HG03135 (cell line): ENCODE results near the gene JADE2.
A peak's percentile ranks its signal among the peaks of the same experiment; 100 is the strongest.
"Not testable (repeated sequence)": the region's sequence is repeated elsewhere in the genome, so short reads cannot be mapped to it uniquely, and the experiment has no call there.

Experiments
- ATAC-seq: cut with Tn5 transposase; IDR thresholded peaks from one replicate; pipeline ENCODE4 v1.9.1; 2021; ENCODE audit warnings: mild to moderate bottlenecking, moderate library complexity; ENCODE audit not compliant: unreplicated experiment

The JADE2 gene

GRCh38 chr5:134524826-134525682, at the start of gene JADE2:
TSS of gene JADE2 (plus strand) at chr5:134525670. CDS start at chr5:134535858, 10,188 bp downstream.
- peak; percentile 41 for ATAC-seq

- no peak for ATAC-seq
Observed at GRCh38 chr5:134477462-134478245, 47.8 kb upstream of the JADE2 start.

- ATAC-seq = no peak
Observed at GRCh38 chr5:134479839-134480238, 45.6 kb upstream of the JADE2 start.

GRCh38 chr5:134489227-134489944, 36.1 kb upstream of the JADE2 start:
- no peak for ATAC-seq

GRCh38 chr5:134490255-134490924, 35.1 kb upstream of the JADE2 start:
- no peak for ATAC-seq

GRCh38 chr5:134490925-134491271, 34.6 kb upstream of the JADE2 start:
- no peak for ATAC-seq

- ATAC-seq = no peak
Observed at GRCh38 chr5:134491841-134492442, 33.5 kb upstream of the JADE2 start.

GRCh38 chr5:134492568-134492967, 32.9 kb upstream of the JADE2 start:
- ATAC-seq = no peak

GRCh38 chr5:134493461-134494055, 31.9 kb upstream of the JADE2 start:
- no peak for ATAC-seq

GRCh38 chr5:134494780-134495179, 30.7 kb upstream of the JADE2 start:
- ATAC-seq = no peak

GRCh38 chr5:134499905-134500304, 25.6 kb upstream of the JADE2 start:
- not testable (repeated sequence) for ATAC-seq

- no peak for ATAC-seq
Observed at GRCh38 chr5:134500699-134501430, 24.6 kb upstream of the JADE2 start.

GRCh38 chr5:134502259-134502658, 23.2 kb upstream of the JADE2 start:
- ATAC-seq = no peak

- ATAC-seq = peak; percentile 76
Observed at GRCh38 chr5:134503088-134503936, 22.2 kb upstream of the JADE2 start.

GRCh38 chr5:134503937-134504437, 21.5 kb upstream of the JADE2 start:
- ATAC-seq = no peak

GRCh38 chr5:134504629-134505300, 20.7 kb upstream of the JADE2 start:
- no peak for ATAC-seq
